Right renal cortex interstitium (tissue), 3 donors: ENCODE results near the gene SULT1B1. TPM values are rescaled to one million over a fixed set of nuclear protein-coding genes. Genes with fewer than 3 reads are reported as not detected.

Experiments
- DNase-seq, 3 donors: peaks; one replicate each; pipeline ENCODE4 v3.0.0-alpha.2; 2013; ENCODE audit warnings: low read depth in 3 of 3, low spot score in 2 of 3
- polyA plus RNA-seq, 3 donors: library from polyadenylated mRNA; unstranded; fragments of 120-200 nt; gene quantifications; one replicate each; pipeline ENCODE4 v1.2.1, GENCODE V29; 2013; ENCODE audit not compliant: insufficient read length in 3 of 3

Gene SULT1B1
- polyA plus RNA-seq, 3 donors = 0.88 to 1.4 (median 1.00) TPM

GRCh38 chr4:69707807-69708206 is 52.6 kb downstream of the SULT1B1 start:
- DNase-seq = no peak

DNA sequence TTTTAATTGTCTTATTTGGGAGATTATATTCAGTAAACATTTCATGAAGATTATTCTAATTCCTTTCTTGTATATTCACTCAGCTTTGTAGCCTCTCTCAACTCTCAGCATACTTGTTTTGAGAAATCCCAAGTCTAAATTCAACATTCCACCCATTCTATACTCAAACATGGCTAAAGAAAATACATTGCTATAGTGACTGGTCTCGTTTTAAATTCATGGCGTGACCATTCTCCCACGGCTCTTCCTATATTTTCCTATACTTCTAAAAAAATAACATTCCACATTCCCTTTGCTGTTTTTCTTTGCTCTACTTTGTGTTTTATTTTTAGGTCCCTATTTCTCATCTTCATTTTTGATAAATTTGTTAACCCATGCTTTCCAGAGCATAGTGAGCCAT is 58.2 kb downstream of the SULT1B1 start:
- no peak for DNase-seq

- no peak for DNase-seq
Observed at GRCh38 chr4:69701696-69702095, 58.7 kb downstream of the SULT1B1 start.

- DNase-seq = no peak
Observed at GRCh38 chr4:69697536-69698242, 62.7 kb downstream of the SULT1B1 start.

DNA sequence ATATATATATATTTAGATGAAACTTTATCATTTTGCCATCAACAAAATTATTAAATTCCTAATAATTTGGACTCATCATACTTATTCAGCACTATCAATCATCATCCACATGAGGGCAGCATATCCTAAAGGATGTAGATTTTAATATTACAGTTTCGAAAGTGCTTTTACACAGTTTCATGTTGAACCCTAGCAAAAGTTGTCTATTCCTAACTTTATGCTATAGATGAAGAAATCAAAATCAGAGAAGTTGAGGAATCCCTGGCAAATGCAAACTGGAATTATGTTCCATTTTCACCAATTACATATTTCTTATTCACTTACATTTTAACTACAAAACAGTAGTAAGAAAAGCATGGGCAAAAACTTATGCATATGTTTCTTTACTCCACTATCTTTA is 70.8 kb downstream of the SULT1B1 start:
- DNase-seq = peak; percentile 5 to 10 (median 8)

- DNase-seq = no peak
Observed at GRCh38 chr4:69684804-69685203, 75.6 kb downstream of the SULT1B1 start.

Other genes starting within 250 kb of the SULT1B1 start
- gene UGT2A2, start 121.0 kb downstream of the SULT1B1 start, polyA plus RNA-seq = not detected
- 10 to 100 TPM in 1 of 3 donors, 1 to 10 TPM in 1, under 1 TPM in 1; 0.40 to 68.7 (median 3.3) TPM for gene UGT2A1, start 107.4 kb downstream of the SULT1B1 start, polyA plus RNA-seq
- gene SULT1E1, start 99.5 kb upstream of the SULT1B1 start, polyA plus RNA-seq = 100 to 1,000 TPM; 410 to 645 (median 503) TPM
- gene CSN1S1, start 170.4 kb upstream of the SULT1B1 start, polyA plus RNA-seq = not detected
- not detected for gene CSN2, start 205.1 kb upstream of the SULT1B1 start, polyA plus RNA-seq
- under 1 TPM; 0.36 to 0.57 (median 0.40) TPM for gene STATH, start 235.3 kb upstream of the SULT1B1 start, polyA plus RNA-seq